Breast epithelium (tissue), 4 donors: ENCODE measurements around the gene REV3L. TPM values are rescaled to one million over a fixed set of nuclear protein-coding genes. Genes with fewer than 3 reads are reported as not detected.

ENCODE experiments used
- DNase-seq, 2 donors: peaks; one replicate each; pipeline ENCODE4 v3.0.0-alpha.2; 2019; ENCODE audit warnings: low spot score in 2 of 2
- H3K27ac ChIP-seq, 2 donors: fragments of 200-600 bp; sonication (generic) in 1 of 2; one replicate each; pipeline ENCODE4 v1.5.1; 2016 to 2019; ENCODE audit warnings: mild to moderate bottlenecking in 1 of 2
- H3K27me3 ChIP-seq, 2 donors: fragments of 200-600 bp; sonication (generic) in 1 of 2; one replicate each; pipeline versions ENCODE4 v1.5.1 to v1.6.0; 2017 to 2019; ENCODE audit warnings: control low read depth in 1 of 2, mild to moderate bottlenecking in 1 of 2
- H3K36me3 ChIP-seq: fragments of 200-600 bp; one replicate; pipeline ENCODE4 v1.5.1; 2019
- H3K4me1 ChIP-seq, 2 donors: fragments of 200-600 bp; sonication (generic); one replicate each; pipeline ENCODE4 v1.5.1; 2016 to 2019; ENCODE audit warnings: control low read depth in 1 of 2
- H3K4me3 ChIP-seq, 3 donors: fragments of 200-600 bp; sonication (generic); 1 replicate in 2 of 3; 2 replicates in 1 of 3; pipeline ENCODE4 v1.5.1; 2016 to 2019; ENCODE audit warnings: mild to moderate bottlenecking in 3 of 3, moderate library complexity in 2 of 3
- H3K9me3 ChIP-seq, 2 donors: fragments of 200-600 bp; sonication (generic) in 1 of 2; one replicate each; pipeline ENCODE4 v1.5.1; 2016 to 2019; ENCODE audit warnings: control low read depth in 1 of 2
- POLR2A ChIP-seq: fragments of 450-650 bp; IDR thresholded peaks from one replicate; pipeline ENCODE4 v1.6.1; 2016; ENCODE audit warnings: antibody characterized with exemption, mild to moderate bottlenecking, moderate library complexity
- POLR2AphosphoS5 ChIP-seq, 3 donors: sonication (generic); formaldehyde crosslinking; IDR thresholded peaks; one replicate each; pipeline ENCODE4 v1.6.1; 2017; ENCODE audit warnings: antibody characterized with exemption in 3 of 3
- intact Hi-C: fragments of 100-400 bp; cut with DNase I; formaldehyde crosslinking; loops from one replicate; pipeline ENCODE4 v1.15.1; 2023; ENCODE audit warnings: low total_unique reads
- total RNA-seq, 3 donors: library from RNA; depleted of rRNA; stranded (reverse); fragments of >200 nt; gene quantifications; one replicate each; pipeline ENCODE4 v1.1.0, GENCODE V29; 2016
- TF ChIP-seq, protein P1 (sequence below), 3 donors: fragments of 450-650 bp; IDR thresholded peaks; one replicate each; pipeline ENCODE4 v1.5.1; 2016 to 2017; ENCODE audit warnings: antibody characterized with exemption in 3 of 3, mild to moderate bottlenecking in 3 of 3, moderate library complexity in 3 of 3

Gene REV3L
- total RNA-seq, 3 donors from 2014 or later: 50.3 to 108 (median 82.3) TPM

DNA sequence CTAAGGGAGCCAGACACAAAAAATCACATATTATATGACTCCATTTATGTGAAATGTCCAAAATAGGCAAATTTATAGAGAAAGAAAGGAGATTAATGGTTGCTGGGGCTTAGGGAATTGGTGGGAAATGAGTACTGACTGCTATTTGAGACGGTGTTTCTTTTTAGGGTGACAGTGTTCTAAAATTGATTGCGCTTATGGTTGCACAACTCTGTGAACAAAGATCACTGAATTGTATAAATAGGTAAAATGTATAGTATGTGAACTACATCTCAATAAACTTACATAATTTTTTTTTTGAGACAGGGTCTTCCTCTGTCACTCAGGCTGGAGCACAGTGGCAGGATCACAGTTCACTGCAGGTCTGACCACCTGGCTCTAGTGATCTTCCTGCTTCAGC is 45.4 kb downstream of the REV3L start:
- no peaks in the 10 kb centered on the region for H3K9me3 ChIP-seq
- DNase-seq: no peak
- no peak overlapping the region for H3K27ac ChIP-seq
- no peaks in the 10 kb centered on the region for H3K4me1 ChIP-seq
- no peak overlapping the region for H3K4me3 ChIP-seq
- intact Hi-C loops: no loop called here
- H3K36me3 ChIP-seq: no peaks in the 10 kb centered on the region
- TF ChIP-seq POLR2A: no peak
- TF ChIP-seq POLR2AphosphoS5 (IDR thresholded peaks at IDR 0.05): no peak
- TF ChIP-seq, protein P1, sequence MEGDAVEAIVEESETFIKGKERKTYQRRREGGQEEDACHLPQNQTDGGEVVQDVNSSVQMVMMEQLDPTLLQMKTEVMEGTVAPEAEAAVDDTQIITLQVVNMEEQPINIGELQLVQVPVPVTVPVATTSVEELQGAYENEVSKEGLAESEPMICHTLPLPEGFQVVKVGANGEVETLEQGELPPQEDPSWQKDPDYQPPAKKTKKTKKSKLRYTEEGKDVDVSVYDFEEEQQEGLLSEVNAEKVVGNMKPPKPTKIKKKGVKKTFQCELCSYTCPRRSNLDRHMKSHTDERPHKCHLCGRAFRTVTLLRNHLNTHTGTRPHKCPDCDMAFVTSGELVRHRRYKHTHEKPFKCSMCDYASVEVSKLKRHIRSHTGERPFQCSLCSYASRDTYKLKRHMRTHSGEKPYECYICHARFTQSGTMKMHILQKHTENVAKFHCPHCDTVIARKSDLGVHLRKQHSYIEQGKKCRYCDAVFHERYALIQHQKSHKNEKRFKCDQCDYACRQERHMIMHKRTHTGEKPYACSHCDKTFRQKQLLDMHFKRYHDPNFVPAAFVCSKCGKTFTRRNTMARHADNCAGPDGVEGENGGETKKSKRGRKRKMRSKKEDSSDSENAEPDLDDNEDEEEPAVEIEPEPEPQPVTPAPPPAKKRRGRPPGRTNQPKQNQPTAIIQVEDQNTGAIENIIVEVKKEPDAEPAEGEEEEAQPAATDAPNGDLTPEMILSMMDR (IDR thresholded peaks at IDR 0.05): no peak
- no peaks in the 10 kb centered on the region for H3K27me3 ChIP-seq

GRCh38 chr6:111432511-111432910 is 50.5 kb downstream of the REV3L start:
- Histone ChIP-seq H3K36me3 (no peaks in the 10 kb centered on the region), H3K4me1 (no peaks in the 10 kb centered on the region), H3K4me3 (no peak overlapping the region), H3K9me3 (peaks cover 3 to 13% of the 10 kb centered on the region in 2 donors), H3K27me3 (no peaks in the 10 kb centered on the region), H3K27ac (no peak overlapping the region)
- intact Hi-C loops: no loop called here
- DNase-seq: no peak
- TF ChIP-seq POLR2A: no peak
- TF ChIP-seq, protein P1 (IDR thresholded peaks at IDR 0.05): no peak
- TF ChIP-seq POLR2AphosphoS5 (IDR thresholded peaks at IDR 0.05): no peak

DNA sequence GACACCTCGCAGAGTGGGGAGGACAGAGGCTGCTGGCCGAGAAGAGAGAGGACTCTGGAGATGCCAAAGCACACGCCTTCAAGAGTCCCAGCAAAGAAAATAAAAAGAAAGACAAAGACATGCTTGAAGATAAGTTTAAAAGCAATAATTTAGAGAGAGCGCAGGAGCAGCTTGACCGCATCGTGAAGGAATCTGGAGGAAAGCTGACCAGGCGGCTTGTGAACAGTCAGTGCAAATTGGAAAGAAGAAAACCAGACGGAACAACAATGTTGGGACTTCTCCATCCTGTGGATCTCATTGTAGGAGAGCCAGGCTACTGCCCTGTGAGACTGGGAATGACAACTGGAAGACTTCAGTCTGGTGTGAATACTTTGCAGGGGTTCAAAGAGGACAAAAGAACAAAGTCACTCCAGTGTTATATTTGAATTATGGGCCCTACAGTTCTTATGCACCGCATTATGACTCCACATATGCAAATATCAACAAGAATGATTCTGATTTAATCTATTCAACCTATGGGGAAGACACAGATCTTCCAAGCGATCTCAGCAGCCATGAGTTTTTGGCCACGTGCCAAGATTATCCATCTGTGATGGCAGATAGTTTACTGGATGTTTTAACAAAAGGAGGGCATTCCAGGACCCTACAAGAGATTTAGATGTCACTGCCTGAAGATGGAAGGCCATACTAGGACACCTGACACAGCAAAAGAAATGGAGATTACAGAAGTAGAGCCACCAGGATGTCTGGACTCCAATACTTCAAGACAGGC is 52.2 kb downstream of the REV3L start:
- H3K4me3 ChIP-seq: no peak overlapping the region
- no peak for DNase-seq
- H3K9me3 ChIP-seq: peaks cover 3 to 13% of the 10 kb centered on the region in 2 donors
- intact Hi-C loops: no loop called here
- no peaks in the 10 kb centered on the region for H3K36me3 ChIP-seq
- no peaks in the 10 kb centered on the region for H3K27me3 ChIP-seq
- H3K4me1 ChIP-seq: peaks cover 0 to 4% of the 10 kb centered on the region in 2 donors
- TF ChIP-seq POLR2A: no peak
- no peak for TF ChIP-seq POLR2AphosphoS5 (IDR thresholded peaks at IDR 0.05)
- TF ChIP-seq, protein P1 (IDR thresholded peaks at IDR 0.05): no peak
- no peak overlapping the region for H3K27ac ChIP-seq

- Histone ChIP-seq H3K4me1 (peaks cover 0 to 4% of the 10 kb centered on the region in 2 donors), H3K27ac (no peak overlapping the region), H3K27me3 (no peaks in the 10 kb centered on the region), H3K4me3 (no peak overlapping the region), H3K9me3 (peaks cover 3 to 13% of the 10 kb centered on the region in 2 donors), H3K36me3 (no peaks in the 10 kb centered on the region)
- DNase-seq: no peak
- TF ChIP-seq, protein P1 (IDR thresholded peaks at IDR 0.05): no peak
- TF ChIP-seq POLR2A: no peak
- no peak for TF ChIP-seq POLR2AphosphoS5 (IDR thresholded peaks at IDR 0.05)
- intact Hi-C loops: no loop called here
These were observed 53.4 kb downstream of the REV3L start for GRCh38 chr6:111429571-111429970.

- Histone ChIP-seq H3K4me3 (no peak overlapping the region), H3K4me1 (peaks cover 0 to 4% of the 10 kb centered on the region in 2 donors)
- no peak for TF ChIP-seq POLR2A
- TF ChIP-seq, protein P1 (IDR thresholded peaks at IDR 0.05): no peak
- no peak for TF ChIP-seq POLR2AphosphoS5 (IDR thresholded peaks at IDR 0.05)
These were observed 54.2 kb downstream of the REV3L start for GRCh38 chr6:111428811-111429210.

More at GRCh38 chr6:111428811-111429210, 54.2 kb downstream of the REV3L start:
- intact Hi-C loops: no loop called here
- Histone ChIP-seq H3K27me3 (no peaks in the 10 kb centered on the region), H3K27ac (no peak overlapping the region), H3K36me3 (no peaks in the 10 kb centered on the region), H3K9me3 (peaks cover 3 to 13% of the 10 kb centered on the region in 2 donors)
- no peak for DNase-seq
